Gastroesophageal sphincter (tissue), 2 donors: ENCODE results near the gene BRCC3.

Experiments
- POLR2A ChIP-seq, 2 donors: fragments of 450-650 bp; IDR thresholded peaks; one replicate each; pipeline ENCODE4 v1.6.1; 2017; ENCODE audit warnings: antibody characterized with exemption in 2 of 2, mild to moderate bottlenecking in 2 of 2, moderate library complexity in 1 of 2
- POLR2AphosphoS5 ChIP-seq: sonication (generic); formaldehyde crosslinking; IDR thresholded peaks from one replicate; pipeline ENCODE4 v1.6.1; 2017; ENCODE audit warnings: antibody characterized with exemption

DNA sequence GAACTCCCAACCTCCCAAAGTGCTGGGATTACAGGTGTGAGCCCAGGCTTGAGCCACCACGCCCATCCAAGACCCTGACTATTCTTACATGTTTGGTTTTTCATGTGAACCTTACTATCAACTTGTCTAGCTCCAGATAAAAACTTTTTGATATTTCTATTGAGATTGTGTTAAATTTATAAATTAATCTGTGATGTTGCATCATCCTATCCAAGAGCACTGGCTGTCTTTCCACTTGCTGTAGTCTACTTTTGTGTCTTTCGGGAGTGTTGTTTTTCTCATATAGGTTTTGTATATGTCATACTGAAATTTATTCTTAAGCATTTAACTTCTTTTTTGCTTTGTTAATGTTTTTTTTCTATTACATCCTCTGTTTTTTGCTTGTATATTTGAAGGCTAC, 34.6 kb downstream of the BRCC3 start:
- TF ChIP-seq POLR2A (IDR thresholded peaks at IDR 0.05) (no peak), POLR2AphosphoS5 (no peak)
